Breast epithelium (tissue), 3 donors: ENCODE measurements around the gene PILRB.

Source experiments
- CTCF ChIP-seq, 3 donors: fragments of 450-650 bp; IDR thresholded peaks; one replicate each; pipeline ENCODE4 v1.5.1; 2016 to 2017; ENCODE audit warnings: antibody characterized with exemption in 3 of 3, mild to moderate bottlenecking in 3 of 3, moderate library complexity in 3 of 3
- POLR2A ChIP-seq: fragments of 450-650 bp; IDR thresholded peaks from one replicate; pipeline ENCODE4 v1.6.1; 2016; ENCODE audit warnings: antibody characterized with exemption, mild to moderate bottlenecking, moderate library complexity
- POLR2AphosphoS5 ChIP-seq, 3 donors: sonication (generic); formaldehyde crosslinking; IDR thresholded peaks; one replicate each; pipeline ENCODE4 v1.6.1; 2017; ENCODE audit warnings: antibody characterized with exemption in 3 of 3

- TF ChIP-seq POLR2A (no peak), POLR2AphosphoS5 (IDR thresholded peaks at IDR 0.05) (no peak), CTCF (IDR thresholded peaks at IDR 0.05) (no peak)
Measured at GRCh38 chr7:100387695-100388094, 29.8 kb downstream of the PILRB start.
